HepG2 (cell line): Measurements from ENCODE around the gene RPL22L1. TPM values are rescaled to one million over a fixed set of nuclear protein-coding genes. Genes with fewer than 3 reads are reported as not detected.

Source experiments
- ARNT2 ChIP-seq: sonication (generic); formaldehyde crosslinking; IDR thresholded peaks from 2 replicates; pipeline ENCODE4 v1.8.0; 2022; ENCODE audit warnings: mild to moderate bottlenecking, low read depth, missing genetic modification reagents, moderate library complexity
- ATF7-NPFF ChIP-seq: sonication (generic); formaldehyde crosslinking; IDR thresholded peaks from 2 replicates; pipeline ENCODE4 v1.8.1; 2023; ENCODE audit warnings: mild to moderate bottlenecking, low read depth, missing genetic modification reagents, moderate library complexity
- ATM ChIP-seq: fragments of 450-650 bp; IDR thresholded peaks from 2 replicates; pipeline ENCODE4 v1.7.1; 2017; ENCODE audit warnings: mild to moderate bottlenecking, borderline replicate concordance
- ELF4 ChIP-seq: sonication (generic); formaldehyde crosslinking; IDR thresholded peaks from 2 replicates; pipeline ENCODE4 v1.5.0; 2020; ENCODE audit warnings: missing genetic modification reagents, mild to moderate bottlenecking, moderate library complexity, borderline replicate concordance
- KDM5A ChIP-seq: fragments of 200-600 bp; sonication (generic); IDR thresholded peaks from 2 replicates; pipeline ENCODE4 v1.7.0; 2018; ENCODE audit warnings: antibody characterized with exemption, mild to moderate bottlenecking, low read length, borderline replicate concordance
- MXD4 ChIP-seq: IDR thresholded peaks from 2 replicates; pipeline ENCODE4 v1.6.1; 2016; ENCODE audit warnings: mild to moderate bottlenecking, missing biosample characterization, missing genetic modification reagents
- NR2C2 ChIP-seq: sonication (generic); formaldehyde crosslinking; IDR thresholded peaks from 2 replicates; pipeline ENCODE4 v1.4.0; 2020; ENCODE audit warnings: missing genetic modification reagents, mild to moderate bottlenecking, moderate library complexity, borderline replicate concordance
- NR2F6 ChIP-seq, 2 experiments: IDR thresholded peaks; 2 replicates each; pipeline ENCODE4 v1.6.1; 2016; ENCODE audit warnings: antibody characterized with exemption in 1 of 2, mild to moderate bottlenecking in 1 of 2
- PHB2 ChIP-seq: fragments of 450-650 bp; IDR thresholded peaks from 2 replicates; pipeline ENCODE4 v1.6.1; 2018; ENCODE audit not compliant: partially characterized antibody
- POLR2AphosphoS5 ChIP-seq: IDR thresholded peaks from 2 replicates; pipeline ENCODE4 v1.6.1; 2012; ENCODE audit warnings: low read depth, low read length
- SMAD1 ChIP-seq: sonication (generic); formaldehyde crosslinking; IDR thresholded peaks from 2 replicates; pipeline ENCODE4 v1.4.0; 2020; ENCODE audit warnings: missing genetic modification reagents, low read depth, mild to moderate bottlenecking, borderline replicate concordance
- TCF12 ChIP-seq, 2 experiments: fragments of 450-650 bp in 1 of 2; sonication (generic) in 1 of 2; formaldehyde crosslinking in 1 of 2; IDR thresholded peaks; 2 replicates each; pipeline versions ENCODE4 v1.6.1 to v1.8.0; 2017 to 2022; ENCODE audit warnings: antibody characterized with exemption in 1 of 2, mild to moderate bottlenecking in 1 of 2, missing genetic modification reagents in 1 of 2, moderate library complexity in 1 of 2
- TFE3 ChIP-seq: IDR thresholded peaks from 2 replicates; pipeline ENCODE4 v1.6.1; 2016
- ZBTB38 ChIP-seq: sonication (generic); formaldehyde crosslinking; IDR thresholded peaks from 2 replicates; pipeline ENCODE4 v1.5.1; 2020; ENCODE audit warnings: mild to moderate bottlenecking, missing genetic modification reagents
- ZKSCAN1 ChIP-seq: fragments of 150-350 bp; IDR thresholded peaks from 2 replicates; pipeline ENCODE4 v1.6.1; 2014; ENCODE audit warnings: low read length
- ZNF326 ChIP-seq: sonication (generic); formaldehyde crosslinking; IDR thresholded peaks from 2 replicates; pipeline ENCODE4 v1.4.0; 2020; ENCODE audit warnings: missing genetic modification reagents, borderline replicate concordance
- ZNF674 ChIP-seq: sonication (generic); formaldehyde crosslinking; IDR thresholded peaks from 2 replicates; pipeline ENCODE4 v1.5.0; 2020; ENCODE audit warnings: low read depth, mild to moderate bottlenecking, missing genetic modification reagents
- polyA plus RNA-seq, 8 experiments: library from polyadenylated mRNA; depleted of rRNA in 3 of 8; stranded (reverse) in 7 of 8; unstranded in 1 of 8; fragments of >200 nt; fragmentation: Illumina TruSeq in 4 of 8; extraction: Trizol in 4 of 8; gene quantifications; 2 replicates each; pipeline versions ENCODE4 v1.2.1 to v1.2.3, GENCODE V29; 2011 to 2016; ENCODE audit warnings: low read depth in 4 of 8, missing spikeins in 1 of 8, mixed read lengths in 1 of 8; ENCODE audit not compliant: insufficient read depth in 1 of 8
- total RNA-seq, 5 experiments: library from RNA; depleted of rRNA; stranded (reverse); fragments of >200 nt; fragmentation: Illumina TruSeq; extraction: Trizol; gene quantifications; 2 replicates each; pipeline ENCODE4 v1.2.3, GENCODE V29; 2016; ENCODE audit warnings: low read depth in 1 of 5
- TF ChIP-seq, protein P1 (sequence below): fragments of 450-650 bp; IDR thresholded peaks from 2 replicates; pipeline ENCODE4 v1.6.1; 2016
- TF ChIP-seq, protein P2 (sequence below): sonication (generic); formaldehyde crosslinking; IDR thresholded peaks from 2 replicates; pipeline ENCODE4 v1.8.1; 2023; ENCODE audit warnings: mild to moderate bottlenecking, inconsistent platforms, moderate library complexity, missing genetic modification reagents, borderline replicate concordance
- TF ChIP-seq, protein P3 (sequence below): sonication (generic); formaldehyde crosslinking; IDR thresholded peaks from 2 replicates; pipeline ENCODE4 v1.5.1; 2020; ENCODE audit warnings: mild to moderate bottlenecking, missing genetic modification reagents

The RPL22L1 gene
- total and polyA plus RNA-seq, 2 of the 13 experiments (the other 11 are each of a cell fraction or from before 2014, with no cell fraction given) = 42.7 to 152 TPM

GRCh38 chr3:170869645-170870593 is at the start of gene RPL22L1 (continued):
- TF ChIP-seq ZBTB38 = peak; percentile 86
- TF ChIP-seq ATF7-NPFF (CRISPR knock-in tag) = peak; percentile 83
- no peak for TF ChIP-seq ZNF674 (CRISPR knock-in tag)
- no peak for TF ChIP-seq NR2F6 (IDR thresholded peaks at IDR 0.05)
- TF ChIP-seq NR2F6 (CRISPR knock-in tag; IDR thresholded peaks at IDR 0.05) = peak; percentile 19; the same call in 1 of the 2 replicates
- peak; percentile 60; the same call in 1 of the 2 replicates for TF ChIP-seq MXD4
- peak; percentile 99 for TF ChIP-seq POLR2AphosphoS5
- no peak for TF ChIP-seq ATM
- TF ChIP-seq ZKSCAN1 = peak; percentile 21; the same call in 1 of the 2 replicates
- peak; percentile 73; the same call in 1 of the 2 replicates for TF ChIP-seq ELF4
- TF ChIP-seq ARNT2 (CRISPR knock-in tag) = peak; percentile 94
- peak; percentile 82; the same call in 1 of the 2 replicates for TF ChIP-seq SMAD1
- TF ChIP-seq, protein P1, sequence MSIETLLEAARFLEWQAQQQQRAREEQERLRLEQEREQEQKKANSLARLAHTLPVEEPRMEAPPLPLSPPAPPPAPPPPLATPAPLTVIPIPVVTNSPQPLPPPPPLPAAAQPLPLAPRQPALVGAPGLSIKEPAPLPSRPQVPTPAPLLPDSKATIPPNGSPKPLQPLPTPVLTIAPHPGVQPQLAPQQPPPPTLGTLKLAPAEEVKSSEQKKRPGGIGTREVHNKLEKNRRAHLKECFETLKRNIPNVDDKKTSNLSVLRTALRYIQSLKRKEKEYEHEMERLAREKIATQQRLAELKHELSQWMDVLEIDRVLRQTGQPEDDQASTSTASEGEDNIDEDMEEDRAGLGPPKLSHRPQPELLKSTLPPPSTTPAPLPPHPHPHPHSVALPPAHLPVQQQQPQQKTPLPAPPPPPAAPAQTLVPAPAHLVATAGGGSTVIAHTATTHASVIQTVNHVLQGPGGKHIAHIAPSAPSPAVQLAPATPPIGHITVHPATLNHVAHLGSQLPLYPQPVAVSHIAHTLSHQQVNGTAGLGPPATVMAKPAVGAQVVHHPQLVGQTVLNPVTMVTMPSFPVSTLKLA = no peak
- TF ChIP-seq ZNF326 = no peak
- TF ChIP-seq TFE3 (CRISPR knock-in tag) = peak; percentile 74
- TF ChIP-seq KDM5A = peak; percentile 72; the same call in 1 of the 2 replicates
- no peak for TF ChIP-seq TCF12 (IDR thresholded peaks at IDR 0.05)
- TF ChIP-seq TCF12 (CRISPR knock-in tag; IDR thresholded peaks at IDR 0.05) = 0 out of 2 replicates have a peak, but pooled peaks have one; percentile 43
- TF ChIP-seq NR2C2 (CRISPR knock-in tag) = 0 out of 2 replicates have a peak, but pooled peaks have one; percentile 34
- TF ChIP-seq PHB2 = no peak
- TF ChIP-seq, protein P2, sequence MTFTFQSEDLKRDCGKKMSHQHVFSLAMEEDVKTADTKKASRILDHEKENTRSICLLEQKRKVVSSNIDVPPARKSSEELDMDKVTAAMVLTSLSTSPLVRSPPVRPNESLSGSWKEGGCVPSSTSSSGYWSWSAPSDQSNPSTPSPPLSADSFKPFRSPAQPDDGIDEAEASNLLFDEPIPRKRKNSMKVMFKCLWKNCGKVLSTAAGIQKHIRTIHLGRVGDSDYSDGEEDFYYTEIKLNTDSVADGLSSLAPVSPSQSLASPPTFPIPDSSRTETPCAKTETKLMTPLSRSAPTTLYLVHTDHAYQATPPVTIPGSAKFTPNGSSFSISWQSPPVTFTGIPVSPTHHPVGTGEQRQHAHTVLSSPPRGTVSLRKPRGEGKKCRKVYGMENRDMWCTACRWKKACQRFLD = peak; percentile 43; the same call in 1 of the 2 replicates
- TF ChIP-seq, protein P3, sequence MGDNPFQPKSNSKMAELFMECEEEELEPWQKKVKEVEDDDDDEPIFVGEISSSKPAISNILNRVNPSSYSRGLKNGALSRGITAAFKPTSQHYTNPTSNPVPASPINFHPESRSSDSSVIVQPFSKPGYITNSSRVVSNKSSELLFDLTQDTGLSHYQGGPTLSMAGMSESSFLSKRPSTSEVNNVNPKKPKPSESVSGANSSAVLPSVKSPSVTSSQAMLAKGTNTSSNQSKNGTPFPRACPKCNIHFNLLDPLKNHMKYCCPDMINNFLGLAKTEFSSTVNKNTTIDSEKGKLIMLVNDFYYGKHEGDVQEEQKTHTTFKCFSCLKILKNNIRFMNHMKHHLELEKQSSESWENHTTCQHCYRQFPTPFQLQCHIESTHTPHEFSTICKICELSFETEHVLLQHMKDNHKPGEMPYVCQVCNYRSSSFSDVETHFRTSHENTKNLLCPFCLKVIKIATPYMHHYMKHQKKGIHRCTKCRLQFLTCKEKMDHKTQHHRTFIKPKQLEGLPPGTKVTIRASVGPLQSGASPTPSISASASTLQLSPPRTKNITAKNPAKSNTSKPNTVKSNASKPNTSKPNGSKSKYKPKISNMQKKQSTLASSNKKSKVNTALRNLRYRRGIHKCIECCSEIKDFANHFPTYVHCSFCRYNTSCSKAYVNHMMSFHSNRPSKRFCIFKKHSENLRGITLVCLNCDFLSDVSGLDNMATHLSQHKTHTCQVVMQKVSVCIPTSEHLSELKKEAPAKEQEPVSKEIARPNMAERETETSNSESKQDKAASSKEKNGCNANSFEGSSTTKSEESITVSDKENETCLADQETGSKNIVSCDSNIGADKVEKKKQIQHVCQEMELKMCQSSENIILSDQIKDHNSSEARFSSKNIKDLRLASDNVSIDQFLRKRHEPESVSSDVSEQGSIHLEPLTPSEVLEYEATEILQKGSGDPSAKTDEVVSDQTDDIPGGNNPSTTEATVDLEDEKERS (CRISPR knock-in tag) = no peak
